Keratinocyte (primary cell): Measurements from ENCODE around the gene DCDC2C. TPM values are rescaled to one million over a fixed set of nuclear protein-coding genes. Genes with fewer than 3 reads are reported as not detected.

ENCODE experiments used
- DNase-seq: peaks from one replicate; pipeline ENCODE4 v3.0.0-alpha.2; 2011; ENCODE audit warnings: low read depth, missing footprints, low spot score
- FAIRE-seq: peaks from 2 replicates; lab custom pipeline; 2011; peaks lifted over from hg19 to GRCh38; lab: Jason Lieb, UNC
- H2AFZ ChIP-seq: 2 replicates; pipeline ENCODE4 v1.6.0; 2012; ENCODE audit warnings: low read length, control low read depth, inconsistent platforms; ENCODE audit not compliant: control insufficient read depth
- H3K27ac ChIP-seq: 2 replicates; pipeline ENCODE4 v1.5.1; 2011; ENCODE audit warnings: low read length; ENCODE audit not compliant: control insufficient read depth, insufficient read depth
- H3K27me3 ChIP-seq: 3 replicates; pipeline ENCODE4 v1.6.0; 2011; ENCODE audit warnings: low read length; ENCODE audit not compliant: control insufficient read depth, insufficient read depth; ENCODE audit errors: extremely low read depth
- H3K36me3 ChIP-seq, 2 experiments: 2 replicates in 1 of 2; 3 replicates in 1 of 2; pipeline ENCODE4 v1.5.1; 2011; ENCODE audit warnings: low read length in 2 of 2, mild to moderate bottlenecking in 1 of 2; ENCODE audit not compliant: control insufficient read depth in 2 of 2, insufficient read depth in 2 of 2; ENCODE audit errors: extremely low read depth in 1 of 2
- H3K4me1 ChIP-seq: 3 replicates; pipeline ENCODE4 v1.5.1; 2011; ENCODE audit warnings: low read length; ENCODE audit not compliant: control insufficient read depth, insufficient read depth; ENCODE audit errors: extremely low read depth
- H3K4me2 ChIP-seq: 3 replicates; pipeline ENCODE4 v1.6.0; 2011; ENCODE audit warnings: low read depth, low read length; ENCODE audit not compliant: control insufficient read depth, insufficient read depth; ENCODE audit errors: extremely low read depth
- H3K4me3 ChIP-seq, 3 experiments: fragments of 200-600 bp in 1 of 3; sonication (generic) in 1 of 3; 2 replicates in 2 of 3; 3 replicates in 1 of 3; pipeline ENCODE4 v1.5.1; 2011 to 2016; ENCODE audit warnings: low read length in 3 of 3, mild to moderate bottlenecking in 3 of 3, control low read depth in 2 of 3, inconsistent platforms in 1 of 3, low read depth in 1 of 3, mixed read lengths in 1 of 3, mixed run types in 1 of 3, moderate library complexity in 1 of 3; ENCODE audit not compliant: control insufficient read depth in 2 of 3, insufficient read depth in 2 of 3; ENCODE audit errors: extremely low read depth in 1 of 3
- H3K79me2 ChIP-seq: 2 replicates; pipeline ENCODE4 v1.6.0; 2012; ENCODE audit warnings: low read length; ENCODE audit not compliant: control insufficient read depth, insufficient read depth
- H3K9ac ChIP-seq: 3 replicates; pipeline ENCODE4 v1.6.0; 2011; ENCODE audit warnings: low read length; ENCODE audit not compliant: control insufficient read depth, insufficient read depth; ENCODE audit errors: extremely low read depth
- H3K9me1 ChIP-seq: 3 replicates; pipeline ENCODE4 v1.6.0; 2011; ENCODE audit warnings: low read length; ENCODE audit not compliant: control insufficient read depth, insufficient read depth; ENCODE audit errors: extremely low read depth
- H3K9me3 ChIP-seq: 2 replicates; pipeline ENCODE4 v1.5.1; 2012; ENCODE audit warnings: low read depth, low read length; ENCODE audit not compliant: control insufficient read depth
- H4K20me1 ChIP-seq: 3 replicates; pipeline ENCODE4 v1.6.0; 2011; ENCODE audit warnings: low read length; ENCODE audit not compliant: control insufficient read depth, insufficient read depth; ENCODE audit errors: extremely low read depth
- CTCF ChIP-seq, 3 experiments: IDR thresholded peaks in 1 of 3; conservative IDR thresholded peaks in 1 of 3; optimal IDR thresholded peaks in 1 of 3; 2 replicates in 2 of 3; 3 replicates in 1 of 3; pipeline versions ENCODE3 to v1.5.1; 2011; ENCODE audit warnings: low read length in 3 of 3, mild to moderate bottlenecking in 3 of 3, moderate library complexity in 2 of 3, control low read depth in 1 of 3, inconsistent platforms in 1 of 3; ENCODE audit not compliant: insufficient read depth in 2 of 3; ENCODE audit errors: extremely low read depth in 1 of 3
- EZH2 ChIP-seq: IDR thresholded peaks from one replicate; pipeline ENCODE4 v1.6.1; 2012; ENCODE audit warnings: inconsistent platforms, mild to moderate bottlenecking, low read length, moderate library complexity
- dilution Hi-C: fragments of 300-500 bp; cut with MboI; formaldehyde crosslinking; loops from one replicate; pipeline ENCODE4 v1.7.0; 2020; ENCODE audit warnings: low sequenced_read_pairs; ENCODE audit not compliant: extremely low pct_ligation_motif_present
- polyA plus RNA-seq, 5 experiments: library from polyadenylated mRNA; depleted of rRNA in 3 of 5; stranded (reverse) in 3 of 5; stranded (forward) in 1 of 5; unstranded in 1 of 5; fragments of >200 nt; gene quantifications; 1 replicate in 1 of 5; 2 replicates in 3 of 5; 3 replicates in 1 of 5; pipeline versions ENCODE4 v1.2.1 to v1.2.3, GENCODE V29; 2011 to 2012; ENCODE audit warnings: missing spikeins in 2 of 5, low read depth in 1 of 5, low replicate concordance in 1 of 5

Gene DCDC2C
- polyA plus RNA-seq, 1 donor (not counting 4 experiments of a cell fraction or from before 2014, with no cell fraction given) = not detected

DNA sequence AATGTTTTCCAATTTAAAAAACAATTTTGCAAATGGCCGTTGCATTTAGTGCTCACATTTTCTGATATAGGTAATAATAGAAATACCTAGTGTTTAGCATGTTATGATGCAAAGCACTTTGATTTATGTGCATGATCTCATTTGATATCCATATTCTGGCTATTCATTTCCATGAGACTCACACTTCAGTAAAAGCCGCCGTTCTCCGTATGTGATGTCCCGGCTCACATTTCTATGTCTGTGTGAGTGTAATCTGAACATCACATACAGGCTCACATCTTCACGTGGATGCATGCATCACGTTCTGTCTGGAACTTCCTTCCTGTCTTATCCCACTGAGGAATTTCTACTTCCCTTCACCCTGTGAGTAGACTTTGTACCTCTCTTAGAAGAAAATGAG, 45.8 kb downstream of the DCDC2C start:
- Histone ChIP-seq H4K20me1 (no peaks in the 10 kb centered on the region), H3K36me3 (no peaks in the 10 kb centered on the region), H3K4me3 (no peak overlapping the region), H3K27me3 (no peaks in the 10 kb centered on the region), H3K9me1 (no peaks in the 10 kb centered on the region), H3K4me2 (no peak overlapping the region), H2AFZ (no peak overlapping the region), H3K27ac (no peak overlapping the region), H3K79me2 (no peaks in the 10 kb centered on the region), H3K9ac (no peak overlapping the region), H3K4me1 (no peaks in the 10 kb centered on the region), H3K9me3 (no peaks in the 10 kb centered on the region)
- no peak for TF ChIP-seq CTCF (optimal IDR thresholded peaks at IDR 0.05 in 1 of 3, IDR thresholded peaks at IDR 0.05 in 1 of 3, conservative IDR thresholded peaks at IDR 0.05 in 1 of 3; ENCODE audit: extremely low read depth in 1 of 3, insufficient read depth in 2 of 3, low read length in 3 of 3)
- TF ChIP-seq EZH2 = no peak
- DNase-seq (no peak), FAIRE-seq (no peak)
- dilution Hi-C loops = no loop called here

DNA sequence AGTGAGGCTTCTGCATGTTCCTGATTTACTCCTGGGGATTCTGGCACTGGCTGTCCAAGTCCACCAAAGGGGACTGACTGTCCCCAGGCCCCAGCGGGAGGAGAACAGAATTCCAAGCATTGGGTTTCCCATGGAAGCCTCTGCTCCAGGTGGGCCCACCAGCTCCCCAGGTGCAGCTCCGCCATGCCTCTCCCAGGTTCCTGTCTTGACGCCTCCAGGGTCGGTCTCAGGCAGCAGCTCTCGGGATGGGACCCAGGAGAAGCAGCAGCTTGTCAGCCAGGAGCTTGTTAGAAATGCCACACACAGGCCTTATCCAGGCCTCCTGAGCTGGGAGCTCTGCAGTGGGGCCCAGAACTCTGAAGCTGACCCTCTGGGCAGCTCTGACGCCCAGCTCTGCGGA, 47.9 kb downstream of the DCDC2C start:
- Histone ChIP-seq H3K9me3 (peaks cover 6% of the 10 kb centered on the region), H4K20me1 (no peaks in the 10 kb centered on the region), H3K4me2 (no peak overlapping the region), H3K4me3 (no peak overlapping the region), H3K36me3 (no peaks in the 10 kb centered on the region), H3K79me2 (no peaks in the 10 kb centered on the region), H2AFZ (no peak overlapping the region), H3K27ac (no peak overlapping the region), H3K9ac (no peak overlapping the region), H3K27me3 (no peaks in the 10 kb centered on the region), H3K4me1 (no peaks in the 10 kb centered on the region), H3K9me1 (no peaks in the 10 kb centered on the region)
- dilution Hi-C loops = no loop called here
- TF ChIP-seq CTCF (optimal IDR thresholded peaks at IDR 0.05 in 1 of 3, IDR thresholded peaks at IDR 0.05 in 1 of 3, conservative IDR thresholded peaks at IDR 0.05 in 1 of 3; ENCODE audit: extremely low read depth in 1 of 3, insufficient read depth in 2 of 3, low read length in 3 of 3) (no peak), EZH2 (no peak)
- no peak for DNase-seq
- FAIRE-seq = no peak
